Activated T-cell treated with anti-CD3 and anti-CD28 coated beads, Interleukin-2, amount 50 U/mL, for 4 hours (primary cell): ENCODE measurements around the gene DSC2. TPM values are rescaled to one million over a fixed set of nuclear protein-coding genes. Genes with fewer than 3 reads are reported as not detected.

Experiments used
- total RNA-seq, 3 donors: library from RNA; stranded (reverse); gene quantifications; one replicate each; pipeline ENCODE4 v1.2.1, GENCODE V29; 2021

The DSC2 gene
- total RNA-seq, 3 donors from 2014 or later = 0.08 to 0.11 (median 0.10) TPM

Other genes starting within 250 kb of the DSC2 start
- gene DSC3, start 59.7 kb downstream of the DSC2 start, total RNA-seq = not detected
- gene DSC1, start 60.4 kb upstream of the DSC2 start, total RNA-seq = not detected
- gene DSG1, start 215.7 kb upstream of the DSC2 start, total RNA-seq = not detected